GM23338 (cell line): ENCODE measurements around the gene C16orf90. TPM values are rescaled to one million over a fixed set of nuclear protein-coding genes. Genes with fewer than 3 reads are reported as not detected.

ENCODE experiments used
- ATAC-seq: fragments of 200-7000 bp; cut with Tn5 transposase; 3 replicates; pipeline ENCODE4 v1.9.1; 2020
- DNase-seq: peaks from one replicate; pipeline ENCODE4 v3.0.0-alpha.2; 2015; ENCODE audit warnings: low spot score
- H2AFZ ChIP-seq: fragments of 200-600 bp; sonication (generic); 2 replicates; pipeline ENCODE4 v1.8.0; 2016; ENCODE audit warnings: antibody characterized with exemption, mild to moderate bottlenecking, moderate library complexity
- H3F3A ChIP-seq: fragments of 200-600 bp; sonication (generic); replicated peaks from 2 replicates; pipeline ENCODE4 v1.8.0; 2017; ENCODE audit warnings: antibody characterized with exemption, mixed run types, low read depth
- H3K27ac ChIP-seq: fragments of 200-600 bp; sonication (generic); 2 replicates; pipeline ENCODE4 v1.6.1; 2016; ENCODE audit warnings: low read depth
- H3K27me3 ChIP-seq: fragments of 200-600 bp; sonication (generic); 2 replicates; pipeline ENCODE4 v1.8.0; 2016; ENCODE audit warnings: mild to moderate bottlenecking, mixed run types, moderate library complexity; ENCODE audit not compliant: insufficient read depth
- H3K36me3 ChIP-seq: fragments of 200-600 bp; sonication (generic); 2 replicates; pipeline ENCODE4 v1.8.0; 2016; ENCODE audit warnings: mild to moderate bottlenecking; ENCODE audit not compliant: insufficient read depth
- H3K4me1 ChIP-seq: fragments of 200-600 bp; sonication (generic); 2 replicates; pipeline ENCODE4 v1.8.0; 2016; ENCODE audit warnings: mild to moderate bottlenecking, moderate library complexity; ENCODE audit not compliant: insufficient read depth
- H3K4me2 ChIP-seq: fragments of 200-600 bp; sonication (generic); 2 replicates; pipeline ENCODE4 v1.7.1; 2017; ENCODE audit warnings: mixed run types
- H3K4me3 ChIP-seq: fragments of 200-600 bp; sonication (generic); 2 replicates; pipeline ENCODE4 v1.6.1; 2016; ENCODE audit warnings: mixed run types
- H3K79me2 ChIP-seq: fragments of 200-600 bp; sonication (generic); replicated peaks from 2 replicates; pipeline ENCODE4 v1.8.0; 2017; ENCODE audit warnings: mild to moderate bottlenecking; ENCODE audit not compliant: insufficient read depth
- H3K9me2 ChIP-seq: fragments of 200-600 bp; sonication (generic); 2 replicates; pipeline ENCODE4 v1.8.0; 2017; ENCODE audit not compliant: insufficient read depth
- H4K20me1 ChIP-seq: fragments of 200-600 bp; sonication (generic); replicated peaks from 2 replicates; pipeline ENCODE4 v1.8.0; 2017; ENCODE audit warnings: mild to moderate bottlenecking; ENCODE audit not compliant: insufficient read depth
- H3K27ac Mint-ChIP-seq: 2 replicates; pipeline ENCODE4 v1.8.0; 2020; ENCODE audit warnings: inconsistent platforms, mild to moderate bottlenecking, moderate library complexity, mixed read lengths
- H3K27me3 Mint-ChIP-seq: 3 replicates; pipeline ENCODE4 v1.8.0; 2022; ENCODE audit warnings: low read depth, mild to moderate bottlenecking, moderate library complexity, mixed read lengths, inconsistent platforms; ENCODE audit not compliant: insufficient read depth, poor library complexity
- H3K36me3 Mint-ChIP-seq: 3 replicates; pipeline ENCODE4 v1.8.0; 2021; ENCODE audit warnings: low read depth, mild to moderate bottlenecking, inconsistent platforms, moderate library complexity, mixed read lengths
- H3K4me1 Mint-ChIP-seq: 3 replicates; pipeline ENCODE4 v1.8.0; 2020; ENCODE audit warnings: mild to moderate bottlenecking, inconsistent platforms, mixed read lengths
- H3K4me3 Mint-ChIP-seq: 3 replicates; pipeline ENCODE4 v1.8.0; 2021; ENCODE audit warnings: moderate library complexity, mild to moderate bottlenecking, inconsistent platforms, mixed read lengths
- H3K9me3 Mint-ChIP-seq: 3 replicates; pipeline ENCODE4 v1.8.0; 2020; ENCODE audit warnings: moderate library complexity, mild to moderate bottlenecking, inconsistent platforms, mixed read lengths
- CREB1 ChIP-seq: fragments of 250-450 bp; sonication (Bioruptor Pico); IDR thresholded peaks from 2 replicates; pipeline ENCODE4 v1.5.0; 2020; ENCODE audit warnings: low read depth, mild to moderate bottlenecking, moderate library complexity
- CTCF ChIP-seq, 2 experiments: fragments of 200-600 bp in 1 of 2; sonication (generic) in 1 of 2; conservative IDR thresholded peaks; 2 replicates each; pipeline versions ENCODE4 v1.5.1 to v1.6.1; 2016 to 2017; ENCODE audit warnings: antibody characterized with exemption in 2 of 2, low read depth in 2 of 2, mild to moderate bottlenecking in 2 of 2, moderate library complexity in 1 of 2
- ETS1 ChIP-seq: IDR thresholded peaks from 2 replicates; pipeline ENCODE4 v1.6.1; 2016; ENCODE audit warnings: antibody characterized with exemption
- EZH2 ChIP-seq: fragments of 200-600 bp; sonication (generic); IDR thresholded peaks from one replicate; pipeline ENCODE4 v1.8.0; 2017; ENCODE audit warnings: antibody characterized with exemption, mild to moderate bottlenecking, low read depth; ENCODE audit not compliant: unreplicated experiment
- EZH2phosphoT487 ChIP-seq: fragments of 200-600 bp; sonication (generic); IDR thresholded peaks from one replicate; pipeline ENCODE4 v1.8.1; 2018; ENCODE audit warnings: antibody characterized with exemption; ENCODE audit not compliant: unreplicated experiment
- JUNB ChIP-seq: IDR thresholded peaks from one replicate; pipeline ENCODE4 v1.6.1; 2016; ENCODE audit warnings: antibody characterized with exemption; ENCODE audit not compliant: unreplicated experiment
- NANOG ChIP-seq: IDR thresholded peaks from 2 replicates; pipeline ENCODE4 v1.6.1; 2016; ENCODE audit warnings: antibody characterized with exemption, borderline replicate concordance
- POLR2AphosphoS5 ChIP-seq: IDR thresholded peaks from 2 replicates; pipeline ENCODE4 v1.6.1; 2016; ENCODE audit warnings: antibody characterized with exemption, low read depth
- REST ChIP-seq: IDR thresholded peaks from one replicate; pipeline ENCODE4 v1.6.1; 2018; ENCODE audit warnings: antibody characterized with exemption; ENCODE audit not compliant: unreplicated experiment
- STAT1 ChIP-seq: IDR thresholded peaks from one replicate; pipeline ENCODE4 v1.6.1; 2016; ENCODE audit warnings: antibody characterized with exemption; ENCODE audit not compliant: unreplicated experiment
- ZNF114 ChIP-seq: fragments of 250-450 bp; sonication (Bioruptor Pico); IDR thresholded peaks from 2 replicates; pipeline ENCODE4 v1.5.0; 2020; ENCODE audit warnings: mild to moderate bottlenecking, moderate library complexity
- ZNF331 ChIP-seq: fragments of 250-450 bp; sonication (Bioruptor Pico); IDR thresholded peaks from 2 replicates; pipeline ENCODE4 v1.5.0; 2020; ENCODE audit warnings: low read depth, mild to moderate bottlenecking, moderate library complexity
- ZNF462 ChIP-seq: fragments of 250-450 bp; sonication (Bioruptor Pico); IDR thresholded peaks from 2 replicates; pipeline ENCODE4 v1.5.0; 2020; ENCODE audit warnings: mild to moderate bottlenecking, moderate library complexity
- polyA plus RNA-seq: library from polyadenylated mRNA; unstranded; fragments of >200 nt; fragmentation: Nextera tagmentation; extraction: Ambion mirVana; gene quantifications from 2 replicates; pipeline ENCODE4 v1.2.1, GENCODE V29; 2016
- total RNA-seq: library from RNA; depleted of rRNA; stranded (reverse); fragments of >200 nt; shearing (Covaris generic); gene quantifications from 2 replicates; pipeline ENCODE4 v1.2.3, GENCODE V29; 2014

Gene C16orf90
- total and polyA plus RNA-seq, 2 experiments from 2014 or later = not detected

- Histone ChIP-seq H3K27ac (no peak overlapping the region), H3F3A (no peaks in the 10 kb centered on the region), H3K79me2 (no peaks in the 10 kb centered on the region), H3K36me3 (no peaks in the 10 kb centered on the region), H2AFZ (no peak overlapping the region), H3K27me3 (no peaks in the 10 kb centered on the region), H4K20me1 (no peaks in the 10 kb centered on the region), H3K9me2 (no peaks in the 10 kb centered on the region), H3K4me2 (no peak overlapping the region), H3K4me3 (no peak overlapping the region), H3K4me1 (no peaks in the 10 kb centered on the region)
- H3K36me3 Mint-ChIP-seq = peaks cover 16% of the 10 kb centered on the region
- no peak for TF ChIP-seq CREB1 (CRISPR knock-in tag)
- no peak for TF ChIP-seq NANOG
- no peak for TF ChIP-seq CTCF (conservative IDR thresholded peaks at IDR 0.05; ENCODE audit: low read depth in 2 of 2)
- TF ChIP-seq POLR2AphosphoS5 = no peak
- TF ChIP-seq EZH2phosphoT487 = no peak
- TF ChIP-seq ZNF114 (CRISPR knock-in tag) = no peak
- TF ChIP-seq EZH2 = no peak
- no peak for TF ChIP-seq ETS1
- TF ChIP-seq ZNF462 (CRISPR knock-in tag) = no peak
- no peak for TF ChIP-seq REST
- TF ChIP-seq ZNF331 (CRISPR knock-in tag) = no peak
- no peak for TF ChIP-seq STAT1
- TF ChIP-seq JUNB = no peak
- H3K27me3 Mint-ChIP-seq = peaks cover 11% of the 10 kb centered on the region
- no peak overlapping the region for H3K4me3 Mint-ChIP-seq
- H3K4me1 Mint-ChIP-seq = peaks cover 4% of the 10 kb centered on the region; the same call in 1 of the 3 replicates
- no peaks in the 10 kb centered on the region for H3K9me3 Mint-ChIP-seq
- ATAC-seq (no peak), DNase-seq (no peak)
- no peak overlapping the region for H3K27ac Mint-ChIP-seq
Observed at GRCh38 chr16:3536851-3537250, 41.6 kb upstream of the C16orf90 start.
